GM12878 (cell line): ENCODE data around the gene TBC1D24.

Experiments
- CREM ChIP-seq: IDR thresholded peaks from 2 replicates; pipeline ENCODE4 v1.6.1; 2014; ENCODE audit warnings: antibody characterized with exemption, low read depth
- CTCF ChIP-seq, 3 experiments: IDR thresholded peaks in 2 of 3; conservative IDR thresholded peaks in 1 of 3; 2 replicates each; pipeline ENCODE4 v1.5.1; 2011; ENCODE audit warnings: low read depth in 3 of 3, low read length in 3 of 3, mild to moderate bottlenecking in 3 of 3, control low read depth in 2 of 3, moderate library complexity in 2 of 3, inconsistent platforms in 1 of 3, mixed read lengths in 1 of 3; ENCODE audit not compliant: control insufficient read depth in 2 of 3, insufficient read depth in 1 of 3; ENCODE audit errors: extremely low read depth in 1 of 3
- MYC ChIP-seq: IDR thresholded peaks from 2 replicates; pipeline ENCODE4 v1.6.1; 2011; ENCODE audit warnings: mild to moderate bottlenecking, low read length, moderate library complexity, inconsistent platforms; ENCODE audit not compliant: insufficient read depth, insufficient replicate concordance, insufficient read length, severe bottlenecking
- SP1 ChIP-seq: IDR thresholded peaks from one replicate; pipeline ENCODE4 v1.6.1; 2011; ENCODE audit warnings: low read depth, low read length
- SREBF2 ChIP-seq: IDR thresholded peaks from 2 replicates; pipeline ENCODE4 v1.6.1; 2012; ENCODE audit warnings: mild to moderate bottlenecking, low read length

DNA sequence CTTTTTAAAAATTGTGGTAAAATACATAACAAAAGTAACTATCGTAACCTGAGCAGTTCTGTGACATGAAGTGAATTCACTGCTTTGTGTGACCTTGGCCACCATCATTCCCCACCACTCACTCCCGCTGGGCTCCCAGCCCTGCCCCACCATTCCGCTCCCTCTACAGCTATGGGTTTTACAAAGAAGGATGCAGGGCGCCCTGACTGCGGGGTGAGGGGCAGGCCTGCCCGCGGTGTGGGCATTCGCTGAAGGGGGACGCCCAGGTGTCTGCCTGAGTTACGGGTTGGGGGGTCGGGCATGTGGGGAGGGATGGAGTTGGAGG is 56.4 kb downstream of the TBC1D24 start, which contains the start of gene CEMP1:
- TF ChIP-seq CREM: no peak
- TF ChIP-seq SREBF2: no peak
- TF ChIP-seq SP1: no peak
- no peak for TF ChIP-seq CTCF (IDR thresholded peaks at IDR 0.05 in 2 of 3, conservative IDR thresholded peaks at IDR 0.05 in 1 of 3; ENCODE audit: control insufficient read depth in 2 of 3, extremely low read depth in 1 of 3, insufficient read depth in 1 of 3, low read depth in 3 of 3, low read length in 3 of 3)
- no peak for TF ChIP-seq MYC
